ENCODE measurements around the gene TM7SF2.
"Not testable (repeated sequence)": the region's sequence is repeated elsewhere in the genome, so short reads cannot be mapped to it uniquely, and the experiment has no call there.

TM7SF2 gene

DNA sequence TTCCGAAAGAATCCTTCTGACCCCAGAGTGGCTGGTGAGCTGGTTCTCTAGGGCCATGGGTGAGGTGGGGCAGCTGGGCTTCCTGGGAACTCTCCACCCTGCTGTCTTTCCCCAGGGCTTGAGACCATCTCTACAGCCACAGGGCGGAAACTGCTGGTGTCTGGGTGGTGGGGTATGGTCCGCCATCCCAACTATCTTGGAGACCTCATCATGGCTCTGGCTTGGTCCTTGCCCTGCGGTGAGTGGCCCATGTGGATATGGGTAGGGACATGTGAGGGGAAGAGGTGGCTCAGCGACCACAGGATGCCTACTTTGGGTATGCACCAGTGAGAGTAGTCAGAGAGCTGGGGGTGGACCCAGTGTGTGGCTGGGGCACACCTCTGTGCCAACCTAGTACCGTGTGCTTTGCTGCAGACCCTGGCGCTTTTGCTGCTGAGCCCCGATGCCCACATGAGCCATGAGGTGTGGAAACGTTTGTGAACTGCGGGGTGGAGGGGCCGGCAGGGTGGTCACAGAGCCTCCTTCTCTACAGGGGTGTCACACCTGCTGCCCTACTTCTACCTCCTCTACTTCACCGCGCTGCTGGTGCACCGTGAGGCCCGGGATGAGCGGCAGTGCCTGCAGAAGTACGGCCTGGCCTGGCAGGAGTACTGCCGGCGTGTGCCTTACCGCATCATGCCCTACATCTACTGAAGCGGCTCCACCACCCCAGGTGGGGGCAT lies 3.9 kb downstream of the TM7SF2 start:
- no peak for DNase-seq

DNA sequence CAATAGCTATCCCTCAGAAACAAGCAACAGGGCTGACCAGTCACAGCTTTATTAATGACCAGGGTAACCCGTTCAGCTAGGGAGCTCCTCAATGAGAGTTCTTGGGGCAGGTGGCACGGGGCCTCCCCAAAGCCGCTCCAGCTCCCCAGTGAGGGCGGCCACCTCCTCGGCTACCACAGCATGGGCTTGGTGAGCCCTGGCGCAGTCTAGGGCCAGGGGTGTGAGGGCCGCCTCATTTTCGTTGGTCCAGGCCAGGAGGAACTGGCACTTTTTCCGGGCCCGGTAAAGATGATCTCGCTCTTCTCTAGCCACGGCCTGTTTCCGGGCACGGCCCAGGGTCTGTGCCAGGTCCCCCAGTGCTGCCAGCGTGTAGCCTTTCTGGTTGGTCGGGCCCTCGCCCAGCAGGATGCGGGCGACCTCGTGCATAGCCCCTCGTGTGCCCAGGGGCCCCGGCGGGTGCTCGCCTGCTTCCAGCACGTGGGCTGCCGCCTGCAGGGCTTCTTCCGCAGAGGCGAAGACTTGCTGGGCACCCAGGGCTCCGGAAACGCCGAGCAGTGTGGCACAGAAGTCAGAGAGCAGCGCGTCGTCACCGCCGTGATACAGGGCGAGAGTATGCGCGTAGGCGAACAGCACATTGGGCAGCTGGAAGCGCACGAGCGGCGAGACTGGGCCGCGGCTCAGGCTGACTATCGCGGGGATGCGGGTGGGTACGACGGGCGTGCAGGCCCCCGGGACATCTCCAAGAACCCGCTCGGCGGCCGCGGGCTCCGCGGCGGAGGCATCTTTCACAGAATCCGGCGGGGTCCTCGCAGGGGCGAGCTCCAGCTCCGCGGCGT lies 4.9 kb downstream of the TM7SF2 start:
- DNase-seq, result peak; percentile 76

- peak; percentile 100 for DNase-seq
Observed at GRCh38 chr11:65117206-65118096, 5.8 kb downstream of the TM7SF2 start, which contains the start of gene ZNHIT2. Gene ZNHIT2 (minus strand): TSS chr11:65117701. CDS start chr11:65117653, 48 bp downstream.

- DNase-seq, result no peak
Observed at GRCh38 chr11:65118097-65118837, 6.6 kb downstream of the TM7SF2 start.

- DNase-seq, result not testable (repeated sequence)
Observed at GRCh38 chr11:65118891-65119669, 7.4 kb downstream of the TM7SF2 start.

DNA sequence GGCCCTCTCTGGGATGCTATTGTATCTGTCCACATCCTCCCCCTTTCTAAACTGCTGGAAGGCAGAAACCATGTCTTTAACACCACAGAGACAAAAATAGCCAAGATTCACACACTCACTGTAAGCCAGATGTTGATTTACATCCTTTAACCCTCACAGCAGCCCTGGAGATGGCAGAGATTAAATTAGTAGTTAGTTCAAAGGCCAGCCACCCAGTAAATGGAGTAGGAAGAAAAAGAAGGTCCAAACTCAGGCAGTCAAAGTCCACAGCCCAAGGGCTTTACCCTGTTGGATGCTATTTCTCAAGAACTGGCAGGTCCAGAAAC lies 8.0 kb downstream of the TM7SF2 start:
- no peak for DNase-seq

DNA sequence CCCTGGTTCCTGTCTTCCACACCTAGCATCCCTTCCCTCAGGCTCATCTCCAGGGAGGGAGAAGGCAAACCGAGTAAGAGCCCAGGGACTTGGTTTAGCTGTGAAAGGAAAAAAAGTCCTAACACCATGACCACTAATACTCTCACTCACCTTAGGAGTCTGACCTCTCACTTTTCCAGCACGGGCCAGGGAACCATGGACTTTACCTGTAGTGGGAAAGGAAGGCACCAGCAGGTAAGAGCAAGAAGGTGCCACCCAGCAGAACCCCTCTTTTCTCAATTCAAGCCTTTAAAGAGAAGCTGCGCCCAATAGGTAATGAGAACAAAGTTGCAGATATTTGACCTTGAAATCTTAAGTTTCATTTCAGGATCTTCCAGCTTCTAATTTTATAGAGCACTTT lies 9.2 kb downstream of the TM7SF2 start:
- no peak for DNase-seq

GRCh38 chr11:65121447-65121864 lies 9.8 kb downstream of the TM7SF2 start:
- DNase-seq, result peak; percentile 47

DNA sequence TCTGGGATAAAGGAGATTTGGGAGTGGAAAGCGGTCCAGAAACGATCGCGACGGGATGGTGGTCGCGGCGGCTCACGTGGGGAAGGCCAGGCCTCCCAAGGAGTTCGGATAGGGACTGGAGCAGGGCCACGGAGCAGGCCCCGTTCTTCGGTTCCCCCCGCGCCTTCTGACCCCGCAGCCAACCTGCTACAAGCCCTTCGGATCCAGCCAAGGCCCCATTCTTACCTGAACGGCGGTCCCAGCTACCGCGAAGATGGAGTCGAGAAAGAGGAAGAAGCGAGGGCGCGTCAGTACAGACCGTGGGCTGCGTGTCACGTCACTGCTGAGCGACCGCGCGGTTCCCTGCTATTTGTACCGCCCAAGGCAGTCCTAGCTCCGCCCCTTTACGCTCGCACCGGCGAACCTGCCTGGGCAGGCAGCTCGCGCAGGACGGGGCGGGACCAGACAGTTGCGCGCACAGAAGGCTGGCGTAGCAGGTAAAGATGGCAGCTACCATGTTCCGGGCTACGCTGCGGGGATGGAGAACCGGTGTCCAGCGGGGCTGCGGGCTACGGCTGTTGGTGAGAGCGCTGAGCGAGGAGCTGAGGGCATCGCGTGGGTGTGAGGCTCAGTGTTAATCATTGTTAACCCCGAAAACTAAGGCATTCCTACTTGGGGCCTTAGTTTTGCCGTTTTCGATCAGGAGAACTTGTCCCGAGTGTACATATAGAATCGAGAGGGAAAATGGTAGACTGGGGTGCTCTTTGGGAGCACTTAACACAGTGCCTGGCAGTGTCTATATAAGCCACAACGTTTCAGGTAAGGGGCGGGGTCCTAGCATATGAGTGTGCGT lies 10.4 kb downstream of the TM7SF2 start, which contains the start of the genes FAU and MRPL49:
TSS of gene FAU (minus strand) at position 270 of the 832 bp plus-strand sequence. CDS start 321 bp downstream, outside the sequence.
TSS of gene MRPL49 (plus strand) at position 457 of the 832 bp plus-strand sequence. CDS start at position 483, 26 bp downstream.
- peak; percentile 100 for DNase-seq

DNA sequence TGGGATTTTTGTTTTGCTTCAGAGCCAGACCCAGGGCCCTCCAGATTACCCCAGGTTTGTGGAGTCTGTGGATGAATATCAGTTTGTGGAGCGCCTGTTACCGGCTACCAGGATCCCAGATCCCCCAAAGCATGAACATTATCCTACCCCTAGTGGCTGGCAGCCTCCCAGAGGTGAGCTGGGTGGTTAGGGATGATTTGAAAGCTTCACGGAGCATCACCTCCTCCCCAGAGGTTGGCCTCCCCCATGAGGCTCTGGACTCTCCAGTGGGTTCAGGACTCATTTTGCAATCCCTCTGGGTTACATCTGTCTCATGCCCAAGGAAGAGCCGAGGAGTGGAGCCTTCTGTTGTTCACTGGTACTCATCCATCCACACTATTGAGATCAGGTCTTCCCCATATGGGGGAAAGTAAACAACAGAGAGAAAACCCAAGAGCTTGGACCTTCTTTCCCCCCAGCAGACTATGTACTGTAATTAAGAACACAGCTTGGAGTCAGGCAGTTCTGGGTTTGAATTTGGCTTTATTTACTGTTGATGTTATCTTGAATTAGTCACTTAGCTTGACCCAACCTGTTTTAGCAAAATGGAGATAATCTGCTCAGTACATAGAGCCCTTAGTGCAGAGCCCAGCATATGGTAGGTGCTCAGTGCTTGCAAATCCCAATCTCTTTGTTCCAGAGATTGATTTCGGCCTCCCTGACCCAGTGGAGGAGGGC lies 13.0 kb downstream of the TM7SF2 start:
- no peak for DNase-seq

DNA sequence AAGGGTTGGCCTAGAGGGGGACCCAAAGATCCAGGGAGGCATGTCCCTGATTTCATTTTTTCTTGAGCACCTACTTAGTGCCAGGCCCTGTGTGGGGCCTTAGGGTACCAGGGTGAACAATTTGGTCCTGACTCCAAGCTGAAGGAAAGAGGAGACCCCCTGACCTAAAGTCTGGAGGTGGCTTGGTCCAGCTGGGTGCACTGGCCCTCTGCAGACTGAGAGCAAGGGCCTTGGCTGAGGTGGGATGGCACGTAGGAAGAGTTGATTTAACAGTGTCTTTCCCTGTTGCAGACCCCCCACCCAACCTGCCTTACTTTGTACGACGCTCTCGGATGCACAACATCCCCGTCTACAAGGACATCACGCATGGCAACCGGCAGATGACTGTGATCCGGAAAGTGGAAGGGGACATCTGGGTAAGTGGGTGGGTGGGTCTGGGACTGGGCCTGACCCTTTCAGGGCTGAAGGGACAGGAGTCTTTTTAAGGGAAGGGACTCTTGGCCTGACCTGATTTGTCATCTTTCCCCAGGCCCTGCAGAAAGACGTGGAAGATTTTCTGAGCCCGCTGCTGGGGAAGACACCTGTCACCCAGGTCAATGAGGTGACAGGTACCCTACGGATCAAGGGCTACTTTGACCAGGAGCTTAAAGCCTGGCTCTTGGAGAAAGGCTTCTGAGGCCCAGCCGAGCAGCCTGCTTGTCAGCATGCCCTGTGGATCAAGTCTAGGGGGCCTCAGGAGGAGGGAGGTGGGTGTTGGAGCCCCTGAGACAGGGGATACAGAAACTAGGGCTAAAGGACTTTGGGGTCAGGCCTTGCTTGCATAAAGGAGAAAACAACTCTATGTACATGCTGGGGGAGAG lies 13.8 kb downstream of the TM7SF2 start:
- no peak for DNase-seq

- DNase-seq, result no peak
Observed at GRCh38 chr11:65126624-65127274, 15.1 kb downstream of the TM7SF2 start.

- no peak for DNase-seq
Observed at GRCh38 chr11:65127473-65128181, 16.0 kb downstream of the TM7SF2 start.

DNA sequence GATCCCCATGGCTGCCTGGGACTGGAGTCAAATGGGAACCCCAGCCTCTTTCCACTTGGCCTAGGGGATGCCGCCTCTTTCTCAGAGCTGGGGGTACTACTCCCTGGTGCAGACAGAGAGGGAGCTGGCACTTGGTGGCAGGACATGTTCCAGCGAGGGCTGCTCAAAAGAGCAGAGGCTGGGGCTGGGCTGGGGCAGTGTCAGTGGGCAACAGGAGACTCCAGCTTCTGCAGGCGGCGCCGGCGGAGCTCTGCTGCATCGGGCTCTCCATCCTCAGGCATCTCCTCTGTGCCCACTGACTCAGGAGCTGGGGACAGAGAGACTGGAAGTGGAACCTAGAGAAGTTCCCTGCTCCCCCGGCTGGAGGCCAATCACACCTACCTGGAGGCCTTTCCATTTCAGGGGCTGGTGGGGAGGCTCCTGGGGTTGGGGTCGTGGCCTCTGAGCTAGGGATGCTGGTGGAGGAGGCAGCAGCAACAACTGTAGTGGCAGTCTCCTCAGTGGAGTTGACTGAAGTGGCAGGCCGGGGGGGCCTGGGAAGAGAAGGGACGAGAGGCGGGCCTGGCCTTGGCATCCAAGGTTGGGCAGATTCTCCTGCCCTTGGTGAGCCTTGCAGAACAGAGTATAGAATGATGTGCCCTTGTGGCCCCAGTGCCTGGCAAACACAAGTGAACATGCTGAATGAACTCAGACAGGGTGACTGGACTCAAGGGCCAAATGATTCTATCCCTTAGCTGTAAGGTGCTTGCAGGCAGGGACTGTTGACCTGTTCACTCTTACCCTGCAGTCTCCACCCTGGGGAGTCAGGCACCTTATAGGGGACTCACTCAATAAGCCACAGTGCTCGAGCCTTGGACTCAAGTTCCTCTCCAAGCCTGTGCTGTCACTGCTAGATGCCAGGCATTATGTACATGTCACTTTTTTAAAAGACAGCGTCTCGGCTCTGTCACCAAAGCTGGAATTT lies 16.8 kb downstream of the TM7SF2 start:
- no peak for DNase-seq

- DNase-seq, result no peak
Observed at GRCh38 chr11:65129649-65130441, 18.2 kb downstream of the TM7SF2 start.

Data from stimulated activated CD4-positive, alpha-beta T cell treated with anti-CD3 and anti-CD28 coated beads, Interleukin-15, amount 100 ng/mL, for 24 hours (primary cell).